Effector CD8-positive, alpha-beta T cell (primary cell): ENCODE data around the gene OR2AG1.

Source experiments
- DNase-seq: peaks from one replicate; lab custom pipeline; 2025; lab: John Stamatoyannopoulos, UW
- total RNA-seq, 4 experiments: gene quantifications; one replicate each; lab custom pipeline; 2026; lab: John Stamatoyannopoulos, UW

OR2AG1 gene
- 0 to 0.10 (median 0.04) reads per million in 4 experiments for total RNA-seq

- no peak for DNase-seq
Measured at GRCh38 chr11:6782720-6783119, at the start of gene OR2AG1. OR2AG1 (plus strand) TSS chr11:6783020; CDS start chr11:6785038, 2,018 bp downstream.

DNA sequence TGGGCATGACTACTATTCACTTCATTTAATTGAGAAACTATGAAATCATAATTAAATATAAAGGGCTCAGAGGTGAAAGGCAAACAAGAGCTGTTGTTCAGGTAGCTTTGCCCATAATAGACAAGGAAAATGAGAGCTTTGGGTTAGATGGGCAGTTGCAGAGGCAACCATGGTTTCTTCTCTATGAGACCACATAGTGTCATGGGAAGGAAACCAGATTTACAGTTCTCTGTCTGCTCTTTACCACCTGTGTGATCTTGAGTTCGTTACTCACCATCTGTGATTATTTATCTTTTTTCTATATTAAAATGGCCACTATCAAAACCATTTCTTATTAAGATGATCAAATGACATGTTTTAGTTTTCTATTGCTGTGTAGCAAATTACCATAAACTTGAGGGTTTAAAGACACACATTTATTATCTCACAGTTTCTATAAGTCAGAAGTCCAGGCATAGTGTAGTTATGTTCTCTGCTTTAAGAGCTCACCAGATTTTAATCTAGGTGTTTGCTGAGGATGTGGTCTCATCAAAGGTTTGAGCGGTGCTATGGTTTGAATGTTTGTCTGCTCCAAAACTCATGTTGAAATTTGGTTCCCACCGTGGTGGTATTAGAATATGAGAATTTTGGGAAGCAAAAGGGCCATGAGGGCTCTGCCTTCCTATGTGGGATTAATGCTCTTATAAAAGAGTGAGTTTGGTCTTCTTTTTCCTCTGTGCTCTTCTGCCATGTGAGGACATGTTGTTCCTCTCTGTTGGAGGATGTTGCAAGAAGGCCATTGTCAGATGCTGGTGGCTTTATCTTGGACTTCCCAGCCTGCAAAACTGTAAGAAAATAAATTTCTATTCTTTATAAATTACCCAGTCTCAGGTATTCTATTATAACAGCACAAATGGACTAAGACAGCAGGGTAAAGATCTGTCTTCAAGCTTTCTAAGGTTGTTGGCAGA is 49.2 kb upstream of the OR2AG1 start:
- DNase-seq = no peak

DNA sequence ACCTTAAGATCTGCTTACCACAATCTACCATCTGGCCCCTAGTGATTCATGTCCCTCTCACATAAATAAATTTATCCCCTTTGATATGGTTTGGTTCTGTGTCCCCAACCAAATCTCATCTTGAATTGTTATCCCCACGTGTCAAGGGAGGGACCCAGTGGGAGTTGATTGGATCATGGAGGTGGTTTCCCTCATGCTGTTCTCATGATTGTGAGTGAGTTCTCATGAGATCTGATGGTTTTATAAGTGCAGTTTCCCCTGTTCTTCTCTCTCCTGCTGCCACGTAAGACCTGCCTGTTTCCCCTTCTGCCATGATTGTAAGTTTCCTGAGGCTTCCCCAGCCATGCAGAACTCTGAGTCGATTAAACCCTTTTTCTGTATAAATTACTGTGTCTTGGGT is 48.2 kb upstream of the OR2AG1 start:
- no peak for DNase-seq

DNA sequence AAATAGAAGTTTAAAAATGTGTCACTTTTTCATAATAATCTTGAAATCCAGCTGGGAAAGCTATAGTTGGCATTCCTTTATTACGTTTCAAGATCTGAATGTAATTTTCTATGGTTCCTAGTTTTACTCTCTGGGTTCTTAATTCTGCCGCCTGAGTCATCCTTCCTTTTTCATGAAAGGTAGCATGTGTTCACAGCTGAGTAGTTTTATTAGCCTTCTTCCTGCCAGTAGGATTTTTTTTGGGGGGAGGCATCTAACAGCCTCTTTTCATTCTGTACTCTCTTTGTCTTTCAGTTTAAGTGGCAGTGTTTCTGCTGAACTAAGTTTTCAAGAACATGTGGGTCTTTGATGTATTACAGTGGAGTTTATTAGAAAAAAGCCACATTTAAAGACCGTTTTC is 47.5 kb upstream of the OR2AG1 start:
- no peak for DNase-seq

DNA sequence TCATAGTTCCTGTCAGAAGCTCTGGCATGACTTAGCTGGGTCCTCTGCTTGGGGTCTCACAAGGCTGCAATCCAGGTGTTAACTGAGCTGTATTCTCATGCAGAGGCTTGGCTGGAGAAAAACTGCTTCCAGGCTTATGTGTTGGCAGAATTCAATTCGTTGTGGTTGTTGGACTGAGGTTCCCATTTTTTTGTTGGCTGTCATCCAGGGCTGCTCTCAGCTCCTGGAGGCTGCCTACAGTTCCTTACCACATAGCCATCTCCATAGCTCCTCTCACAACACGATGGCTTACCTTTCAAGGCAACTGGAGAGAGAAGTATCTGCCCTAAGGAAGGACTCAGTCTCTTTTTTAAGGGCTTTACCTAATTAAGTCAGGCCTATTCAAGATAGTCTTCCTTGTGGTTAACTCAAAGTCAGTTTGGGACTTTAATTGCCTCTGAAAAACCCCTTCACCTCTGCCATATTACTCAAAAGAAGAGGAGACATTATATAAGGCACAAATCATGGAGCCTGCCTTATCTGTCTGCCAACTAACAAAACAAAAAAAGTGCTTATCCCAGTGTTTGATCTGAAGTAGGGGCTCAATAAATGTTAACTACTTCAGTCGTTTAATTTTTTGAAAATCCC is 46.2 kb upstream of the OR2AG1 start:
- DNase-seq = no peak

DNA sequence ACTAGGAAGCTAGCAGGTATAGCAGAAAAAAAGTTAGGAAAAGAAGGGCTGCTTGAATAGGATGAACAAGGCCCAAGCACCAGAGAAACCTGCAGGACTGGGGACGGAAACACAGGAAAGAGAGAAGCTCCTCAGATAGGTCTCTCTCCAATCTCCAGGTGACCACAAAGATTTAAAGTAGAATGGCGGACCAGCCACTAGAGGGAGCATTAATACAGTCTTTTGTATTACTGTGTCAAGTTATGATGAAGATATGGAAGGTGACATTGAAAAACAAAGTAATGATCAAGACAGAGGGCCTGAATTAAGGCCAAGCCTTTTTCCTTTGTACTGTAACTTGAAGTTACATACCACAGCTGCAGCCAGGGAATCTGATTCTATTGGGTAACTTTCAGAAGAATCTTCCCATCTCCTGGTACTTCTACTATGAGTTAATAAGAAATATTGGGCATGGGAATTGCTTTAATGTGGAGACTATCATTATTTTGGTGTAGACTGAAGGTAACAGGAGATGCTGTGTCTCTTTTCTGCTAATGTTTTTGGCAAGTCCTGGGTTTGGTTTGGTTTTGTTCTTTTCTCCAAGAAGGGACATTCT is 44.9 kb upstream of the OR2AG1 start:
- peak; percentile 48 for DNase-seq

DNA sequence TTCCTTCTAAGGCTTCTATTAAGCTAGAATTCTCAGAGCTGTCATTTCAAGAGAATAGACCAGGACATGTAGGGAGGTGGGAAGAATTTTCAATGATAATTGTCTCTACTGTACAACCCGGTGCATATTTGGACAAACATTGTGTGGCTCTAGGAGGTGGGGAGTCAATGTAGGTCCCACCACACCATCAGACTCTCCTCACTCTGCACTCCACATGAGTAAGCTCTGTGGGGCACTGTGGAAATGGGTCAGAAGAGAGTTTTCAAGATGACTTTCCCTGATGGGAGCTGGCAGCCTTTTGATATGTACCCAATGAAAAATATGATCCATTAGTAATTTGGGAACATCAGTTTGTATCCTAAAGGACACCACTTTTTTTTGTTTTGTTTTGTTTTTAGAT is 44.2 kb upstream of the OR2AG1 start:
- DNase-seq = no peak

DNA sequence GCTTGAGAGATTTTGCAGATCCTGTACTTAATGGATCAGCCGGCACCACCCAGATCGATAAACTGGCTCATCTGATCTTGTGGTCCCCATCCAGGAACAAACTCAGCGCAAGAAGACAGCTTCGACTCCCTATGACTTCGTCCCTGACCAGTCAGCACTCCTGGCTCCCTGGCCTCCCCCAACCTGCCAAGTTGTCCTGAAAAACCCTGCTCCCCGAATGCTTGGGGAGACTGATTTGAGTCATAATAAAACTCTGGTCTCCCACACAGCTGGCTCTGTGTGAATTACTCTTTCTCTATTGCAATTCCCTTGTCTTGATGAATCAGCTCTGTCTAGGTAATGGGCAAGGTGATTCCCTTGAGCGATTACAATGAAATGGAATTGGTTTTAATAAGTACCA is 40.6 kb upstream of the OR2AG1 start:
- DNase-seq = no peak

GRCh38 chr11:6745018-6745417 is 37.8 kb upstream of the OR2AG1 start:
- no peak for DNase-seq

DNA sequence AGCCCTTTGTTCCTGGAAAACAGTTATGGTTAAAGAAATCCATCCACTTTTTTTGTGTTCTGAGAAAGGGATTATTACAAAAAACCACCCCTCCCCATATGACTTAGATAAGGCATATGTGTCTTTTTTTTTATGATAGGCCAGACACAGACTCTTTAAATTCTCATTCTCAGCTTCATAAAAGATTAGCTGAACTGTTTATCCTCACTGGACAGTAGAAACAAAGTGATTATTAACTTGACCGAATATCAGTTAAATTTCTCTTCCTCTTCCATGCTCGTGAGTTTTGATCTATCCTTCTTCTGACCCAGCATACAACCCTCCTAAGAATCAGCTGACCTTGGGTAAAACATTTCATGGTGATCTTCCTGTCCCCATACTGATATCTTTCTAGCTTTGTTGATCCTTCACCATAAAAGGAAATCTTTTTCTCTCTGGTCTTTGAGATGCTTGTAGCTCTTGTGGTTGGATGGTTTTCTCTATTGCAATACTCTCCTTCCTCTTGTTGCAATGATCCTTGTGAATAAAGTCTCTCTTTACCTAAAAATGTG is 37.3 kb upstream of the OR2AG1 start:
- no peak for DNase-seq

- no peak for DNase-seq
Measured at GRCh38 chr11:6746086-6746618, 36.7 kb upstream of the OR2AG1 start.

DNA sequence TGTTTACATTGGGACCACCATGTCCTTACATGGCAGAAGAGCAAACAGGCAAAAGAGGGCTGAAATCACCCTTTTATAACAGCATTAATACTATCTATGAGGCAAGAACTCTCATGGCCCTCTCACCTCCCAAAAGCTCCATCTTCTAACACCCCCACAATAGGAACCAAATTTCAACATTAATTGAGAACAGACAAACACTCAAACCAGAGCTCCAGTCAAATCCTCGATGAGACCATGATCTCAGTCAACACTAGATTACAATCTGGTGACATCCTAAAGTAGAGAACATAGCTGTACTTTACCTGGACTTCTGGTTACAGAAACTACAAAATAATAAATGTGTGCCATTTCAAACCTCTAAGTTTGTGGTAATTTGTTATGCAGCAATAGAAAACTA is 36.2 kb upstream of the OR2AG1 start:
- no peak for DNase-seq

GRCh38 chr11:6747097-6747668 is 35.6 kb upstream of the OR2AG1 start:
- no peak for DNase-seq

DNA sequence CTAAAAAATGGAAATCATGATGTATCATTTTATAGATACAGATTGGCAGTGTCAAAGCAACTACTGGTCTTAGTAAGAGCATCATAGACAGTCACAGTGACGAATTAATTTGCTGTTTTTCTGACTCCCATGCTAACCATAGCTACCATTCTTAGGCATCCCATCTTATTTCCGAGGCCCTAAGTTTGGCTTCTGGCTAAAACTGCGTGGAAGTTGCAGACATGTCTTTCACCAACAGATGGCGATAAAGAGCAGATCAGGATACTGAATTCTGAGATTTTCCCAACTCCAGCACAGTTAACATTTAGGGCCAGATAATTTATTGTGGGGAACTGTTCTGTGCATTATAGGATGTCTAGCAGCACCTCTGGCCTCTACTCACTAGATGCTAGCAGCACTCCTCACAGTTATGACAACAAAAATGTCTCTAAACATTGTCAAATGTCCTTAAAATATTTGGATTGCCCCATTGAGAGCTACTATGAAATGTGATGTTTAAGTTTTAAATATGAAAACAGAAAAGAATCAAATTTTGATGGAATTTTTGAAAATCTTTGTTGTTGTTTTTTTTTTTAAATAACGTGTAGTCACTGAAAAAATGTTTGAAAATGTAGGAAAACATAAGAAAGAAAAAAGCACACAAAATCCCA is 27.4 kb upstream of the OR2AG1 start:
- peak; percentile 21 for DNase-seq

- no peak for DNase-seq
Measured at GRCh38 chr11:6755953-6756347, 26.9 kb upstream of the OR2AG1 start.

DNA sequence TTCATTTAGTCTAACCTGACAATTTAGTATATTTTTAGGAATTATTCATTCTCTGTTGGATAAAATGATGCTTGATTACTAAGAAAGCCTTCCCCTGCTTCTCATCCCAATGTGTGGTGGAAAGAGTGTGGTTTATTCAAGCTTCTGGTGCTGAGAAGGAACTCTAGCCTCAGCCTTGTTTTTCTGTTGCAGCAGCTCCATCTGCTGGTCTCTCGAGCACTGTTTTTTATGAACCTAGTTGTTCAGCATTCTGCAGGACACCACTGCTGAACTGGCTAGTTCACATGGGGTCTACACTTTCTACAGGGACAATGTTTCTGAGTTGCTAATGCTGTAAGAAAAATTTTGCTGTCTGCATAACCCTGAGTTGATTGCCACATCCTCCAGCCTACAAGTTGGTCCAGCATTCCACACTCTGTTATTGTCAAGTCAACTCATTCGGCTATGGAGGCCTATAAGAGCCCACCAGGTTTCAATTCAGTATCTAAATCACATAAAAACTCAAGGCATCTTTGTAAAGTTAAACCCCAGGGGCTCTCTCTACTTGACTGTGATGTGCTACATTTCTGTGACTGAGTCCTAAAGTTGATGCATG is 25.4 kb upstream of the OR2AG1 start:
- peak; percentile 19 for DNase-seq

GRCh38 chr11:6771926-6772893 is 10.6 kb upstream of the OR2AG1 start, which contains the start of gene OR2AG2:
OR2AG2 (minus strand) TSS chr11:6771976; CDS start chr11:6768957, 3,019 bp downstream.
- no peak for DNase-seq

DNA sequence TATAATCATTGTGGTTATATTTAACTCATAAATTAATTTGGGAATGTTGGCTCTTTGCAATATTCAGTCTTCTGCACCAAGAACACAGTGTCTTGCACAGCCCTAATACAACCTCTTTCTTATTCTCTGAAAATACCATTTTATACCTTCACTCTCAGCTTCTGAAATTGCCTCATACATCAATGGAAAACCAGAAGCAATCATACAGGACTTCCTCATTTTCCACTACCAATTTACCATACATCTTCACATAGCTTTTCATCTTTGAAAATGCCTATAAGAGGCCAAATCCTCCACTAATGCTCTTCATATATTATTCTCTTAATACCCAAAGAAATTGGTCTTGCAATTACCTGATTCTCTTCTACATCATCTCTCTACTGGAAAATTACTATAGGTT is 4.3 kb upstream of the OR2AG1 start:
- no peak for DNase-seq

- DNase-seq = no peak
Measured at GRCh38 chr11:6780829-6781228, 2.0 kb upstream of the OR2AG1 start.

DNA sequence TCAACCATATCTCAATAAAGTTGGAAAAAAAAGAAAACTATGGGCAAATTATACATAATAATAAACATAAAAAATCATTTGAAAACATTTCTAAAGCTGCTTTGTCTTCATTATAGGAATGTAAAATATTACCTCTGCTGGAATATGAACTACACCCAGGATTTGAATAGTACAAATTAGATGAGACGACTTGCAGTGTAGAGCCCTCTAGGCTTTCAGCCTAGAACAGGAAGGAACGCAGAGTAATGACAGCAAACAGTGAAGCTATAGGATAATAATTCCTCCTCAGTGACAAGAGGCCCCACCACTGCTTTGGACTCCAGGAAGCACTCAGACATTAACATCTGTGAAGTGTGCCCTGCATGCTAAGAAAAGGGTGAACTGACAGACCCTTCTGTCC is 7.7 kb downstream of the OR2AG1 start:
- DNase-seq = no peak
